ENCODE data around the gene HSPB6.
A peak's percentile ranks its signal among the peaks of the same experiment; 100 is the strongest.

Gene HSPB6

DNA sequence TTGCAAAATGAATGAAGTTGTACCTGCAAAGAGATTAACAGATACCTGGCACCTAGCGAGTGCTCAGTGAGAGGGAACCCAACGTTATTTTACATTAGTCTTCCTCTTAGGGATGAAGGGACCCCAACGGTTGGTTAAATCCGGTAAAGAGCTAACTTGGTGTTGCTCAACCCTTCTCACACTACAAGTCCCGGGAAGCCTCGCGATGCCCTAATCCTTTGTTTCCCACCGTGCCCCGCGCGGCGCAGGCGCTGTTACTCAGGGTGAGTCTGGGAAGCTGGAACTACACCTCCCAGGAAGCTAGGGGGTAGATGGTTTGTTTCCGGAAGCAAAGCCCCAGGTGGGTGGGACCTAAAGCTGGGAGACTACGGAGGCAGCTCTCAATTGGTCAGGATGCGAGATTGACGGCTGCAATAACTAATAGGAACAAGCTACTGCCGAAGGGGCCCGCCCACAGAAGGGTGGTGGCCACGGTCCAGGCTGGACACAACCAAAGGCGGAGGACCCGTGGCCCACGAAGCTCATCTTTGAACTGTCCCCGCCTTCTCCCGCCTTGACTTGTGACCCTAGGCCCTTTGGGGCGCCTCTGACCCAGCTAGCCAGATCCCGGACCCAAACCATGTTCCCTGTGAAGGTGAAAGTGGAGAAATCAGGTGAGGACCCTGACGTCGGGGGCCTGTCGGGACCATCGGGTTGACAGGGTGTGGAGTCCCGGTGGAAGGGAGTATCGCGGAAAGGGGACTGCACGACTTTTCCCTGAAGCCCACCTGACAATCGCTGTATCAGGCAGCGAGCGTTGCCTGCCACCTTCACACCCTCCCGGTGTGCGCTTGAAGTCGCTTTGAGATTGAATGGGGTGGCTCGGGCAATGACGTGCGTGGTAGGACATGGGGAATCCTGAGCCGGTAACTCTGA, 8.5 kb downstream of the HSPB6 start, which contains the start of gene LIN37:
Gene LIN37, plus strand, starts transcription at position 471 of the 915 bp plus-strand sequence. Its CDS starts 149 bp downstream, at position 620.
- peak within 1 kb of the TSS; percentile 94 for H3K4me2 ChIP-seq (ENCODE audit: insufficient read depth, low read length)
- H3K9ac ChIP-seq (ENCODE audit: low read depth, low read length), result peak within 1 kb of the TSS; percentile 72
- peaks cover 53% of the 10 kb centered on the region for H3K4me1 ChIP-seq (ENCODE audit: insufficient read depth, low read length)
- peak; percentile 83 for ATAC-seq (ENCODE audit: insufficient read depth, low read depth)
- peaks cover 43% of the 10 kb centered on the region for H3K79me2 ChIP-seq (ENCODE audit: insufficient read depth, low read length)
- H3K27ac ChIP-seq (ENCODE audit: low read length), result peak within 1 kb of the TSS; percentile 91
- no peaks in the 10 kb centered on the region for H3K9me3 ChIP-seq (ENCODE audit: insufficient read depth, low read length, severe bottlenecking)
- TF ChIP-seq, protein P1, sequence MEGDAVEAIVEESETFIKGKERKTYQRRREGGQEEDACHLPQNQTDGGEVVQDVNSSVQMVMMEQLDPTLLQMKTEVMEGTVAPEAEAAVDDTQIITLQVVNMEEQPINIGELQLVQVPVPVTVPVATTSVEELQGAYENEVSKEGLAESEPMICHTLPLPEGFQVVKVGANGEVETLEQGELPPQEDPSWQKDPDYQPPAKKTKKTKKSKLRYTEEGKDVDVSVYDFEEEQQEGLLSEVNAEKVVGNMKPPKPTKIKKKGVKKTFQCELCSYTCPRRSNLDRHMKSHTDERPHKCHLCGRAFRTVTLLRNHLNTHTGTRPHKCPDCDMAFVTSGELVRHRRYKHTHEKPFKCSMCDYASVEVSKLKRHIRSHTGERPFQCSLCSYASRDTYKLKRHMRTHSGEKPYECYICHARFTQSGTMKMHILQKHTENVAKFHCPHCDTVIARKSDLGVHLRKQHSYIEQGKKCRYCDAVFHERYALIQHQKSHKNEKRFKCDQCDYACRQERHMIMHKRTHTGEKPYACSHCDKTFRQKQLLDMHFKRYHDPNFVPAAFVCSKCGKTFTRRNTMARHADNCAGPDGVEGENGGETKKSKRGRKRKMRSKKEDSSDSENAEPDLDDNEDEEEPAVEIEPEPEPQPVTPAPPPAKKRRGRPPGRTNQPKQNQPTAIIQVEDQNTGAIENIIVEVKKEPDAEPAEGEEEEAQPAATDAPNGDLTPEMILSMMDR (IDR thresholded peaks at IDR 0.05; ENCODE audit: borderline replicate concordance, extremely low read depth, low read length, poor library complexity, severe bottlenecking), result no peak
- no peak for TF ChIP-seq EZH2 (IDR thresholded peaks at IDR 0.05; ENCODE audit: borderline replicate concordance, low read depth, low read length, severe bottlenecking)
- peak within 1 kb of the TSS; percentile 98 for H2AFZ ChIP-seq (ENCODE audit: low read depth, low read length)
- H3K4me3 ChIP-seq (ENCODE audit: low read depth in 1 of 2, low read length in 2 of 2), result peak within 1 kb of the TSS; percentile 74 to 98
- 0 out of 2 replicates have a peak, but pooled peaks cover 3% of the 10 kb centered on the region for H4K20me1 ChIP-seq (ENCODE audit: insufficient read depth, low read length)
- DNase-seq, result peak; percentile 99
- H3K27me3 ChIP-seq (ENCODE audit: insufficient read depth, low read length, poor library complexity), result no peaks in the 10 kb centered on the region
- peaks cover 18% of the 10 kb centered on the region for H3K36me3 ChIP-seq (ENCODE audit: insufficient read depth, low read length)

DNA sequence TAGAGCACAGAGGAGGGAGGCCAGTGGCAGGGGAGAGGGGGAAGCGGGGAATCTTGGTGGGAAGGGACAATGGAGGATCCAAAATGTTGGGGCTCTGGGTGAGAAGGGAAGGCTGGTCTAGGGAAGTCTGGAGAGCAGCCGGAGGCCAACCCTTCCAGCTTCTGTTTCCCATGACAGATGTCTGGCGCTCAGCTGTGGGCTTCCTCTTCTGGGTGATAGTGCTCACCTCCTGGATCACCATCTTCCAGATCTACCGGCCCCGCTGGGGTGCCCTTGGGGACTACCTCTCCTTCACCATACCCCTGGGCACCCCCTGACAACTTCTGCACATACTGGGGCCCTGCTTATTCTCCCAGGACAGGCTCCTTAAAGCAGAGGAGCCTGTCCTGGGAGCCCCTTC, 10.3 kb downstream of the HSPB6 start:
- Histone ChIP-seq H3K36me3 (ENCODE audit: insufficient read depth, low read length) (peaks cover 11% of the 10 kb centered on the region), H3K27me3 (ENCODE audit: insufficient read depth, low read length, poor library complexity) (no peaks in the 10 kb centered on the region), H3K9me3 (ENCODE audit: insufficient read depth, low read length, severe bottlenecking) (no peaks in the 10 kb centered on the region), H3K27ac (ENCODE audit: low read length) (peak overlapping the region; percentile 77; the same call in 1 of the 2 replicates), H3K79me2 (ENCODE audit: insufficient read depth, low read length) (peaks cover 43% of the 10 kb centered on the region), H3K4me3 (ENCODE audit: low read depth in 1 of 2, low read length in 2 of 2) (peak overlapping the region; percentile 64 to 65; a peak in 3 of 4 replicates), H4K20me1 (ENCODE audit: insufficient read depth, low read length) (0 out of 2 replicates have a peak, but pooled peaks cover 3% of the 10 kb centered on the region), H2AFZ (ENCODE audit: low read depth, low read length) (no peak overlapping the region), H3K4me1 (ENCODE audit: insufficient read depth, low read length) (peaks cover 66% of the 10 kb centered on the region), H3K4me2 (ENCODE audit: insufficient read depth, low read length) (peak overlapping the region; percentile 68), H3K9ac (ENCODE audit: low read depth, low read length) (peak overlapping the region; percentile 94)
- TF ChIP-seq EZH2 (IDR thresholded peaks at IDR 0.05; ENCODE audit: borderline replicate concordance, low read depth, low read length, severe bottlenecking), result no peak
- TF ChIP-seq, protein P1 (IDR thresholded peaks at IDR 0.05; ENCODE audit: borderline replicate concordance, extremely low read depth, low read length, poor library complexity, severe bottlenecking), result no peak
- ATAC-seq (ENCODE audit: insufficient read depth, low read depth) (no peak), DNase-seq (no peak)

DNA sequence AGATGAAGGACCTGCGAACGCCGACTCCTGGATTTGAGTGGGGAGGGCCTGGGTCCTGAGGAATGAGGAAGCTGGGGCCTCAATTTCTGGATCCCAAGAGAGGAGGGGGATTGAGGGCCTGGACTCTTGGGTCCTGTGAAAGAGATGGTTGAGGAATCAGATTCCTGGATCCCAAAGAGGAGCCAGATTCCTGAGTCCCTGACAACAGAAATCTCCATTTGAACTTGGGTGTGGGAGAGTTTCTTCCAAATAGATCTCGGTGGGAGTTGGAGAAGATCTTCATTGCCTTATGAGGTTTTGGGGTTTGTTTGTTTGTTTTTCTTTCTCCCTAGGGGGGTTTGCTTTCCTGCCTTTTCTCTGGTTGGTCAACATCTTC, 10.8 kb downstream of the HSPB6 start:
- H4K20me1 ChIP-seq (ENCODE audit: insufficient read depth, low read length), result 0 out of 2 replicates have a peak, but pooled peaks cover 3% of the 10 kb centered on the region
- H3K4me3 ChIP-seq (ENCODE audit: low read depth in 1 of 2, low read length in 2 of 2), result peak overlapping the region; percentile 64 to 65
- H3K79me2 ChIP-seq (ENCODE audit: insufficient read depth, low read length), result peaks cover 43% of the 10 kb centered on the region
- H3K36me3 ChIP-seq (ENCODE audit: insufficient read depth, low read length), result peaks cover 11% of the 10 kb centered on the region
- ATAC-seq (ENCODE audit: insufficient read depth, low read depth) (no peak), DNase-seq (no peak)
- H3K4me1 ChIP-seq (ENCODE audit: insufficient read depth, low read length), result peaks cover 71% of the 10 kb centered on the region
- no peaks in the 10 kb centered on the region for H3K27me3 ChIP-seq (ENCODE audit: insufficient read depth, low read length, poor library complexity)
- H3K27ac ChIP-seq (ENCODE audit: low read length), result peak overlapping the region; percentile 77
- no peak for TF ChIP-seq EZH2 (IDR thresholded peaks at IDR 0.05; ENCODE audit: borderline replicate concordance, low read depth, low read length, severe bottlenecking)
- TF ChIP-seq, protein P1 (IDR thresholded peaks at IDR 0.05; ENCODE audit: borderline replicate concordance, extremely low read depth, low read length, poor library complexity, severe bottlenecking), result no peak
- peak overlapping the region; percentile 68 for H3K4me2 ChIP-seq (ENCODE audit: insufficient read depth, low read length)
- no peak overlapping the region for H2AFZ ChIP-seq (ENCODE audit: low read depth, low read length)
- H3K9ac ChIP-seq (ENCODE audit: low read depth, low read length), result peak overlapping the region; percentile 94
- no peaks in the 10 kb centered on the region for H3K9me3 ChIP-seq (ENCODE audit: insufficient read depth, low read length, severe bottlenecking)

Data from DND-41 (cell line).